Activated CD8-positive, alpha-beta memory T cell treated with anti-CD3 and anti-CD28 coated beads, Interleukin-2, amount 50 U/mL, for 48 hours (primary cell): ENCODE data around the gene PCDHB15.
"Not testable (repeated sequence)": the region's sequence is repeated elsewhere in the genome, so short reads cannot be mapped to it uniquely, and the experiment has no call there.

ENCODE experiments used
- DNase-seq: peaks from one replicate; pipeline ENCODE4 v3.0.0-alpha.2; 2020

PCDHB15 gene

GRCh38 chr5:141245250-141245717 lies at the start of gene PCDHB15:
Gene PCDHB15 (plus strand): TSS chr5:141245395. CDS start chr5:141245579, 184 bp downstream.
- DNase-seq: no peak

GRCh38 chr5:141196363-141196762 lies 48.8 kb upstream of the PCDHB15 start:
- no peak for DNase-seq

GRCh38 chr5:141199359-141200235 lies 45.6 kb upstream of the PCDHB15 start, which contains the start of gene PCDHB11:
Gene PCDHB11 (plus strand): TSS chr5:141199627. CDS start chr5:141199775, 148 bp downstream.
- no peak for DNase-seq

GRCh38 chr5:141201126-141201525 lies 44.1 kb upstream of the PCDHB15 start:
- DNase-seq: not testable (repeated sequence)

GRCh38 chr5:141201646-141202045 lies 43.5 kb upstream of the PCDHB15 start:
- not testable (repeated sequence) for DNase-seq

GRCh38 chr5:141208478-141208877 lies 36.7 kb upstream of the PCDHB15 start, which contains the start of gene PCDHB12:
Gene PCDHB12 (plus strand): TSS chr5:141208719. CDS start chr5:141208908, 189 bp downstream.
- no peak for DNase-seq

GRCh38 chr5:141210281-141210680 lies 34.9 kb upstream of the PCDHB15 start:
- DNase-seq: not testable (repeated sequence)

GRCh38 chr5:141210849-141211248 lies 34.3 kb upstream of the PCDHB15 start:
- not testable (repeated sequence) for DNase-seq

- DNase-seq: not testable (repeated sequence)
Measured at GRCh38 chr5:141213656-141214339, 31.4 kb upstream of the PCDHB15 start, which contains the start of gene PCDHB13. Gene PCDHB13 (plus strand): TSS chr5:141213919. CDS start chr5:141214124, 205 bp downstream.

GRCh38 chr5:141214583-141214982 lies 30.6 kb upstream of the PCDHB15 start:
- not testable (repeated sequence) for DNase-seq

- not testable (repeated sequence) for DNase-seq
Measured at GRCh38 chr5:141215504-141215903, 29.7 kb upstream of the PCDHB15 start.

GRCh38 chr5:141216035-141216434 lies 29.2 kb upstream of the PCDHB15 start:
- DNase-seq: not testable (repeated sequence)

GRCh38 chr5:141223112-141223783 lies 21.9 kb upstream of the PCDHB15 start, which contains the start of gene PCDHB14:
Gene PCDHB14 (plus strand): TSS chr5:141223343. CDS start chr5:141223506, 163 bp downstream.
- DNase-seq: no peak

GRCh38 chr5:141224844-141225243 lies 20.4 kb upstream of the PCDHB15 start:
- not testable (repeated sequence) for DNase-seq

GRCh38 chr5:141225421-141225820 lies 19.8 kb upstream of the PCDHB15 start:
- DNase-seq: not testable (repeated sequence)

- no peak for DNase-seq
Measured at GRCh38 chr5:141234109-141234667, 11.0 kb upstream of the PCDHB15 start.

GRCh38 chr5:141235922-141236321 lies 9.3 kb upstream of the PCDHB15 start:
- not testable (repeated sequence) for DNase-seq

- DNase-seq: no peak
Measured at GRCh38 chr5:141236516-141237313, 8.5 kb upstream of the PCDHB15 start.

GRCh38 chr5:141241496-141241895 lies 3.7 kb upstream of the PCDHB15 start:
- no peak for DNase-seq

GRCh38 chr5:141246971-141247370 lies 1.8 kb downstream of the PCDHB15 start:
- DNase-seq: not testable (repeated sequence)

GRCh38 chr5:141247434-141247833 lies 2.2 kb downstream of the PCDHB15 start:
- not testable (repeated sequence) for DNase-seq
